ENCODE measurements around the gene NDUFA11. TPM values are rescaled to one million over a fixed set of nuclear protein-coding genes. Genes with fewer than 3 reads are reported as not detected.
"Not testable (repeated sequence)": the region's sequence is repeated elsewhere in the genome, so short reads cannot be mapped to it uniquely, and the experiment has no call there.

Gene NDUFA11
- total RNA-seq, 1 experiment from 2014 or later = 430 TPM

- in situ Hi-C loops (cut with HindIII; ENCODE audit: low sequenced_read_pairs); DNase-seq (ENCODE audit: low spot score): not testable (repeated sequence)
These were observed 29.1 kb downstream of the NDUFA11 start for GRCh38 chr19:5874496-5874895.

GRCh38 chr19:5873617-5874199 is 29.9 kb downstream of the NDUFA11 start:
- DNase-seq (ENCODE audit: low spot score) = no peak
- in situ Hi-C loops (cut with HindIII; ENCODE audit: low sequenced_read_pairs) = no loop called here

GRCh38 chr19:5870986-5871394 is 32.6 kb downstream of the NDUFA11 start:
- in situ Hi-C loops (cut with HindIII; ENCODE audit: low sequenced_read_pairs) = no loop called here
- no peak for DNase-seq (ENCODE audit: low spot score)

GRCh38 chr19:5867201-5868136 is 36.1 kb downstream of the NDUFA11 start:
- DNase-seq (ENCODE audit: low spot score) = no peak
- in situ Hi-C loops (cut with HindIII; ENCODE audit: low sequenced_read_pairs) = no loop called here

- in situ Hi-C loops (cut with HindIII; ENCODE audit: low sequenced_read_pairs) = no loop called here
- no peak for DNase-seq (ENCODE audit: low spot score)
These were observed 37.8 kb downstream of the NDUFA11 start for GRCh38 chr19:5865772-5866171.

GRCh38 chr19:5864725-5865486 is 38.7 kb downstream of the NDUFA11 start:
- DNase-seq (ENCODE audit: low spot score) = no peak
- in situ Hi-C loops (cut with HindIII; ENCODE audit: low sequenced_read_pairs) = no loop called here

- in situ Hi-C loops (cut with HindIII; ENCODE audit: low sequenced_read_pairs) = no loop called here
- DNase-seq (ENCODE audit: low spot score) = no peak
These were observed 39.4 kb downstream of the NDUFA11 start for GRCh38 chr19:5864013-5864720.

GRCh38 chr19:5863030-5863665 is 40.4 kb downstream of the NDUFA11 start:
- in situ Hi-C loops (cut with HindIII; ENCODE audit: low sequenced_read_pairs) = no loop called here
- no peak for DNase-seq (ENCODE audit: low spot score)

- in situ Hi-C loops (cut with HindIII; ENCODE audit: low sequenced_read_pairs) = no loop called here
- no peak for DNase-seq (ENCODE audit: low spot score)
These were observed 46.1 kb downstream of the NDUFA11 start for GRCh38 chr19:5857203-5858081.

- in situ Hi-C loops (cut with HindIII; ENCODE audit: low sequenced_read_pairs); DNase-seq (ENCODE audit: low spot score): not testable (repeated sequence)
These were observed 48.4 kb downstream of the NDUFA11 start for GRCh38 chr19:5855151-5855550.

GRCh38 chr19:5854121-5854520 is 49.5 kb downstream of the NDUFA11 start:
- DNase-seq (ENCODE audit: low spot score); in situ Hi-C loops (cut with HindIII; ENCODE audit: low sequenced_read_pairs): not testable (repeated sequence)

- DNase-seq (ENCODE audit: low spot score) = no peak
- in situ Hi-C loops (cut with HindIII; ENCODE audit: low sequenced_read_pairs) = no loop called here
These were observed 52.3 kb downstream of the NDUFA11 start, which contains the start of gene FUT3 for GRCh38 chr19:5851302-5851701. FUT3 (minus strand) TSS chr19:5851449.

- in situ Hi-C loops (cut with HindIII; ENCODE audit: low sequenced_read_pairs) = no loop called here
- DNase-seq (ENCODE audit: low spot score) = no peak
These were observed 52.8 kb downstream of the NDUFA11 start for GRCh38 chr19:5850743-5851293.

GRCh38 chr19:5850189-5850588 is 53.4 kb downstream of the NDUFA11 start:
- DNase-seq (ENCODE audit: low spot score) = no peak

GRCh38 chr19:5848621-5849020 is 55.0 kb downstream of the NDUFA11 start:
- DNase-seq (ENCODE audit: low spot score); in situ Hi-C loops (cut with HindIII; ENCODE audit: low sequenced_read_pairs): not testable (repeated sequence)

More at GRCh38 chr19:5850189-5850588, 53.4 kb downstream of the NDUFA11 start:
- in situ Hi-C loops (cut with HindIII; ENCODE audit: low sequenced_read_pairs) = no loop called here

- in situ Hi-C loops (cut with HindIII; ENCODE audit: low sequenced_read_pairs); DNase-seq (ENCODE audit: low spot score): not testable (repeated sequence)
These were observed 55.7 kb downstream of the NDUFA11 start for GRCh38 chr19:5847846-5848245.

Measured in G401 (cell line).